Vagina (tissue), 2 donors: ENCODE data around the gene ORM2. TPM values are rescaled to one million over a fixed set of nuclear protein-coding genes. Genes with fewer than 3 reads are reported as not detected.

Source experiments
- DNase-seq, 2 donors: peaks; one replicate each; pipeline ENCODE4 v3.0.0-alpha.2; 2017; ENCODE audit errors: extremely low spot score in 2 of 2
- H3K27ac ChIP-seq: fragments of 200-600 bp; sonication (generic); one replicate; pipeline ENCODE4 v1.5.1; 2019
- H3K27me3 ChIP-seq: fragments of 200-600 bp; sonication (generic); one replicate; pipeline ENCODE4 v1.5.1; 2019
- H3K36me3 ChIP-seq, 2 donors: fragments of 200-600 bp; sonication (generic); one replicate each; pipeline ENCODE4 v1.5.1; 2017 to 2019
- H3K4me1 ChIP-seq: fragments of 200-600 bp; sonication (generic); one replicate; pipeline ENCODE4 v1.5.1; 2019
- H3K4me3 ChIP-seq, 2 donors: fragments of 200-600 bp; sonication (generic); 1 replicate in 1 of 2; 2 replicates in 1 of 2; pipeline ENCODE4 v1.5.1; 2016 to 2019
- H3K9me3 ChIP-seq: fragments of 200-600 bp; sonication (generic); one replicate; pipeline ENCODE4 v1.5.1; 2019
- CTCF ChIP-seq, 3 experiments: fragments of 450-650 bp in 2 of 3; fragments of 200-600 bp in 1 of 3; sonication (generic) in 1 of 3; IDR thresholded peaks; one replicate each; pipeline ENCODE4 v1.5.1; 2017 to 2019; ENCODE audit warnings: antibody characterized with exemption in 3 of 3, mild to moderate bottlenecking in 2 of 3, moderate library complexity in 2 of 3
- POLR2A ChIP-seq, 2 donors: fragments of 450-650 bp; IDR thresholded peaks; one replicate each; pipeline ENCODE4 v1.6.1; 2017; ENCODE audit warnings: antibody characterized with exemption in 2 of 2, mild to moderate bottlenecking in 2 of 2, moderate library complexity in 2 of 2
- POLR2AphosphoS5 ChIP-seq, 2 donors: sonication (generic); formaldehyde crosslinking; IDR thresholded peaks; one replicate each; pipeline ENCODE4 v1.9.0; 2017; ENCODE audit warnings: antibody characterized with exemption in 2 of 2, mild to moderate bottlenecking in 2 of 2, low read depth in 1 of 2; ENCODE audit not compliant: insufficient read depth in 1 of 2
- intact Hi-C: fragments of 100-400 bp; cut with DNase I; formaldehyde crosslinking; loops from one replicate; pipeline ENCODE4 v1.15.1; 2023
- total RNA-seq: library from RNA; depleted of rRNA; stranded (reverse); fragments of >200 nt; gene quantifications from one replicate; pipeline ENCODE4 v1.2.3, GENCODE V29; 2016

ORM2 gene
- total RNA-seq, 1 donor from 2014 or later, result not detected

DNA sequence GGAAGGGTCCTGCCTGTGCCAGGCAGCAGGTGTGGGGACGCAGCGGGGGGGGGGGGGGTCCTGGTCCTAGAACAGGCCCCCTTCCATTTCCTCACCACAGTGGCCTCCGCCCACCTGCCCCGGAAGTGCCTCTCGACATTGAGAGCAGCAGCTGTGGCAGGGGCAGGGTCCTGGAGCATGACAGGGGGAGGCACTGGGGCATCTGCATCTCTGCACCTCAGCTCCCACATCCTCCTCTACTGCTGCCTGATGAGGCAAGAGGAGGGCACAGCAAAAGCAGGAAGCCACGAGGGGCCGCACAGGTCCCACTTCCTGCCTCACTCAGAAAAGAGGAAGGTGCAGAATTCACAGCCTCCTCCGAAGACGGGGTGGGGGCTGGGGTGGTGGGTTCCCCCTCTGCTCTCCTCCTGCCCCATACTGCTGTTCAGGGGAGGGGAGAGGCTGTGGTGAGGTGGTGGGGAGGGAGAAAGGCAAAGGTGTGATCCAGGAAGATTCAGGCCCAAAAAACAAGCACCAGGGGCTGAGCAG, 43.3 kb downstream of the ORM2 start:
- no peak for DNase-seq
- no peak overlapping the region for H3K4me3 ChIP-seq
- H3K36me3 ChIP-seq, result peaks cover 0 to 26% of the 10 kb centered on the region in 2 donors
- no peaks in the 10 kb centered on the region for H3K9me3 ChIP-seq
- H3K4me1 ChIP-seq, result peaks cover 34% of the 10 kb centered on the region
- intact Hi-C loops, result no loop called here
- TF ChIP-seq CTCF (IDR thresholded peaks at IDR 0.05), result no peak
- TF ChIP-seq POLR2A (IDR thresholded peaks at IDR 0.05), result no peak
- no peak for TF ChIP-seq POLR2AphosphoS5 (IDR thresholded peaks at IDR 0.05; ENCODE audit: insufficient read depth in 1 of 2, low read depth in 1 of 2)
- no peaks in the 10 kb centered on the region for H3K27me3 ChIP-seq
- H3K27ac ChIP-seq, result peak overlapping the region; percentile 80

- H3K9me3 ChIP-seq, result no peaks in the 10 kb centered on the region
- TF ChIP-seq POLR2A (IDR thresholded peaks at IDR 0.05) (no peak), CTCF (IDR thresholded peaks at IDR 0.05) (no peak), POLR2AphosphoS5 (IDR thresholded peaks at IDR 0.05; ENCODE audit: insufficient read depth in 1 of 2, low read depth in 1 of 2) (no peak)
- peaks cover 46% of the 10 kb centered on the region for H3K4me1 ChIP-seq
- no peak overlapping the region for H3K4me3 ChIP-seq
- H3K36me3 ChIP-seq, result peaks cover 0 to 21% of the 10 kb centered on the region in 2 donors
- H3K27ac ChIP-seq, result peak overlapping the region; percentile 80
- DNase-seq, result no peak
- intact Hi-C loops, result no loop called here
- no peaks in the 10 kb centered on the region for H3K27me3 ChIP-seq
Measured at GRCh38 chr9:114373960-114374730, 44.5 kb downstream of the ORM2 start.

DNA sequence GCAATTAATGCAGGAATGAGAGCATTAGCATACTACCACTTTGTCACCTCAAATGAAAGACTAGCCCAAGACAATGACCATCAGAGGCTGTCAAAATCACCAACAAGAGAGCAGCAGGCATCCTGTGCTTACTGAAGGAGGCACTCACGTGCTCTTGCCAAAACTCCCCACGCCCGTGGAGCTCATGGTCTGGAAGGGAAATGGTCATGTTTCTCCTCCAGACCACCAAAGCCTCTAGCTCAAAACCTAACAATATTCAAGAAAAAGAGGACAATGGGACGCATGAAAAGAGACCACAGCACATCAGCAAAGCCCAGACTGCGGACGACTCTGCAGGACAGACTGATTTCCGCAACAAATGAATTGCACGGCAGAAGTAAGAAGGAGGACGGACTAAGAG, 45.3 kb downstream of the ORM2 start:
- H3K27me3 ChIP-seq, result no peaks in the 10 kb centered on the region
- H3K4me3 ChIP-seq, result no peak overlapping the region
- no peak overlapping the region for H3K27ac ChIP-seq
- H3K4me1 ChIP-seq, result peaks cover 49% of the 10 kb centered on the region
- peaks cover 0 to 28% of the 10 kb centered on the region in 2 donors for H3K36me3 ChIP-seq
- no peaks in the 10 kb centered on the region for H3K9me3 ChIP-seq
- intact Hi-C loops, result no loop called here
- no peak for TF ChIP-seq CTCF (IDR thresholded peaks at IDR 0.05)
- TF ChIP-seq POLR2A (IDR thresholded peaks at IDR 0.05), result no peak
- TF ChIP-seq POLR2AphosphoS5 (IDR thresholded peaks at IDR 0.05; ENCODE audit: insufficient read depth in 1 of 2, low read depth in 1 of 2), result no peak
- no peak for DNase-seq

DNA sequence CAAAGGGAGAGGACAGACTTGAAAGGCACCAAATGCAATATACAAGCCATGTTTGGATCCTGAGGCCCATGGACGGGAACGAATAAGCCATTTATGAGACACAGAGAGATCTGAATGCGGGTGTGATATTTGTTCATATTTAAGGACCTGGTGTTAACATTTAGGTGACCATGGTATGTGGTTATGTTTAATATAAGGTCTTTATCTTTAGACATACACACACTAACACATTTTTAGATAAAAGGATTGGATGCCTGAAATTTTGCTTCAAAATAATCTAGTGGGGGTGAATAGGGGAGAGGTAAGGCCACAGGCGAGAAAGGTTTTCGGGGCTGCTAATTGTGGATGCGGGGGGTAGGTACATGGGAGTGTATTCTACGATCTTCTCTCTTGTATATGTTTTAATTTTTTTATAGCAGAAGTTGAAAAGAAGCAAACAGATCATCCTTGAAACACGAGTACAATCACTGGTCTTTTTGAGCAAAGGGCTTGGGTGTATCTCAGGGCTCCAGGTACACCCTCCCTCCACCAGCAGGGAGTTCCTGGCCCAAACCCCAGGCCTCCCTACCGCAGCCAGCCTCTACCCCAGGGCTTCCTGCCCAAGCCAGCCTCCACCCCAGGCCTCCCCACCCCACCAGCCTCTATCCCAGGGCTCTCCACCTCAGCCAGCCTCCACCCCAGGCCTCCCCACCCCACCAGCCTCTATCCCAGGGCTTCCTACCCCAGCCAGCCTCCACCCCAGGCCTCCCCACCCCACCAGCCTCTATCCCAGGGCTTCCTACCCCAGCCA, 45.9 kb downstream of the ORM2 start:
- Histone ChIP-seq H3K4me3 (no peak overlapping the region), H3K36me3 (peaks cover 0 to 32% of the 10 kb centered on the region in 2 donors), H3K4me1 (peaks cover 46% of the 10 kb centered on the region), H3K27ac (peak overlapping the region; percentile 45), H3K9me3 (no peaks in the 10 kb centered on the region), H3K27me3 (no peaks in the 10 kb centered on the region)
- TF ChIP-seq POLR2AphosphoS5 (IDR thresholded peaks at IDR 0.05; ENCODE audit: insufficient read depth in 1 of 2, low read depth in 1 of 2) (no peak), CTCF (IDR thresholded peaks at IDR 0.05) (no peak), POLR2A (IDR thresholded peaks at IDR 0.05) (no peak)
- DNase-seq, result no peak
- intact Hi-C loops, result no loop called here
